ENCODE measurements around the gene HDAC4. TPM values are rescaled to one million over a fixed set of nuclear protein-coding genes. Genes with fewer than 3 reads are reported as not detected.
A peak's percentile ranks its signal among the peaks of the same experiment; 100 is the strongest.

The HDAC4 gene
- total and polyA plus RNA-seq, 7 donors = 7.9 to 329 (median 129) TPM

DNA sequence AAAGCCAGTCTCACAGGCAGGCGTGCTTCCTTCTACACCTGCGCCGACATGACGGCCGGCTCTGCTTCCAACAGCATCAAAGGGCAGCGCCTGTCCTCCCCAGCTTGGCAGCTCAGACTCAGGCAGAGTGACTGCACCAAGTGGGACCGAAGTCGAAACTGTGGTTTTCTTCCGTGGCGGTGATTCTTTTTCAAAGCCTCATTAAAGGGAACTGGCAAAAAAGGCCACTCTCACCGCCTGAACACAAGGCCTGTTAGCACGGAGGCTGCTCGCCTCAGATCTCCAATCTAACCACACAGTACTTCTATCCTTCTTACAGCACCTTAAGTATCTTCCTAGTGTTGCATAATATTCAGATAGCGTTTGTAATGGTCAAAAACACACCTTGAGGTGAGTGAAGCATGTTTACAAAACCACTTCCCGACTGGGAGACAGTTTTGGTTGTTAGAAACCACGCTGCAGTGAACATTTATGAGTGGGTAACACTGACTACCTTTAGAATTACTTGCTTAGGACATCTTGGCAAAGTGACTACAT lies 236.4 kb downstream of the HDAC4 start:
- no peak for ATAC-seq
- intact Hi-C loops (cut with DNase I) = no loop called here
- no peaks in the 10 kb centered on the region for H3K9me3 ChIP-seq
- whole genome bisulfite sequencing, 3 donors = 89 to 91% (median 89%) methylated on average over 16 of the region's 16 CpGs
- H3K36me3 ChIP-seq (ENCODE audit: insufficient read depth in 1 of 2, low read depth in 1 of 2) = peaks cover 0 to 89% of the 10 kb centered on the region in 2 donors
- no peak overlapping the region for H3K27ac ChIP-seq
- H3K27me3 ChIP-seq (ENCODE audit: insufficient read depth in 3 of 3, low read length in 2 of 3) = no peaks in the 10 kb centered on the region
- TF ChIP-seq CTCF (IDR thresholded peaks at IDR 0.05) = no peak
- peaks cover 3% of the 10 kb centered on the region for H3K4me1 ChIP-seq
- H3K4me3 ChIP-seq = no peak overlapping the region
- peak; percentile 5 to 42 for DNase-seq

- Histone ChIP-seq H3K27ac (no peak overlapping the region), H3K27me3 (ENCODE audit: insufficient read depth in 3 of 3, low read length in 2 of 3) (no peaks in the 10 kb centered on the region), H3K36me3 (ENCODE audit: insufficient read depth in 1 of 2, low read depth in 1 of 2) (peaks cover 0 to 83% of the 10 kb centered on the region in 2 donors), H3K4me3 (no peak overlapping the region), H3K4me1 (peaks cover 3% of the 10 kb centered on the region), H3K9me3 (no peaks in the 10 kb centered on the region)
- intact Hi-C loops (cut with DNase I) = no loop called here
- no peak for TF ChIP-seq CTCF (IDR thresholded peaks at IDR 0.05)
- DNase-seq (peak in 1 of 2 donors; percentile 6), ATAC-seq (no peak)
- WGBS, 3 donors = 90 to 95% (median 90%) methylated on average over 20 of the region's 20 CpGs
Observed at GRCh38 chr2:239163688-239164334, 237.0 kb downstream of the HDAC4 start.

- intact Hi-C loops (cut with DNase I) = no loop called here
- DNase-seq = peak; percentile 7 to 51
- peaks cover 7% of the 10 kb centered on the region for H3K4me1 ChIP-seq
Observed at GRCh38 chr2:239162976-239163687, 237.7 kb downstream of the HDAC4 start.

GRCh38 chr2:239162141-239162821 lies 238.5 kb downstream of the HDAC4 start:
- Histone ChIP-seq H3K9me3 (no peaks in the 10 kb centered on the region), H3K27me3 (ENCODE audit: insufficient read depth in 3 of 3, low read length in 2 of 3) (no peaks in the 10 kb centered on the region), H3K4me1 (peaks cover 13% of the 10 kb centered on the region), H3K4me3 (no peak overlapping the region), H3K27ac (no peak overlapping the region), H3K36me3 (ENCODE audit: insufficient read depth in 1 of 2, low read depth in 1 of 2) (peaks cover 0 to 85% of the 10 kb centered on the region in 2 donors)
- 93 to 95% (median 95%) methylated on average over 23 of the region's 23 CpGs for WGBS, 3 donors
- peak; percentile 10 to 46 for DNase-seq
- ATAC-seq = no peak
- no peak for TF ChIP-seq CTCF (IDR thresholded peaks at IDR 0.05)
- intact Hi-C loops (cut with DNase I) = no loop called here

More at GRCh38 chr2:239162976-239163687, 237.7 kb downstream of the HDAC4 start:
- Histone ChIP-seq H3K4me3 (no peak overlapping the region), H3K9me3 (no peaks in the 10 kb centered on the region), H3K27ac (no peak overlapping the region), H3K36me3 (ENCODE audit: insufficient read depth in 1 of 2, low read depth in 1 of 2) (peaks cover 0 to 79% of the 10 kb centered on the region in 2 donors), H3K27me3 (ENCODE audit: insufficient read depth in 3 of 3, low read length in 2 of 3) (no peaks in the 10 kb centered on the region)
- WGBS, 3 donors = 92 to 95% (median 93%) methylated on average over 28 of the region's 28 CpGs
- no peak for TF ChIP-seq CTCF (IDR thresholded peaks at IDR 0.05)
- ATAC-seq = no peak

All from psoas muscle (tissue), 8 donors.